HUDEP-2 (cell line): ENCODE measurements around the gene DBX1.
A peak's percentile ranks its signal among the peaks of the same experiment; 100 is the strongest.
"Not testable (repeated sequence)": the region's sequence is repeated elsewhere in the genome, so short reads cannot be mapped to it uniquely, and the experiment has no call there.

Experiments
- DNase-seq, 76 experiments: peaks; one replicate each; lab custom pipeline; 2025; ENCODE audit not compliant: unreplicated experiment in 76 of 76; lab: John Stamatoyannopoulos, UW

DBX1 gene

GRCh38 chr11:20160425-20161229, at the start of gene DBX1:
TSS of gene DBX1 (minus strand) at chr11:20160475. CDS start at chr11:20160324, 151 bp downstream.
- DNase-seq = no peak

DNA sequence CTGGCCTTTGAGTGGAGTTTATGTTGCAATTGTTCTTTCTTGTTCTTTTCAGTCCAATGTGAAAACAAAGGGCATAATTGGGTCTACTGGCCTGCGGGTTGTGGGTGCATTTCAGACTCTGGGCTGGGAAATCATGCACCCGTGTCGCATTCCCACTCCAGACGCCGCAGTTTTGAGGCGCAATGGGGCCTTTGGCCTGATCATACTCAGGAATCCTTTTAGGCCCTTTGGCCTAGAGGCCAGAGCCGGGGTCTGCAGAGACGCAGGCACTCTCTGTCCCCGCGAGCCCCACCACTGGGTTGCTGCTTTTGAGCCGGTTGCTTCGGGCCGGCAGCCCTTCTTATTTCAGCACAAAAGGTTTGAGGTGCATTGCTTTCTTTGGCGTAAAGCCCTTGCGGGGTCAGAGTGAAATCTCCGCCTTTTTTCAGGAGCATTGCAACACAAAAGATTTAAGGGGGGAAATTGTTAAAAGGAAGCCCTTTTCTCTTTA, 48.4 kb upstream of the DBX1 start:
- DNase-seq = no peak

DNA sequence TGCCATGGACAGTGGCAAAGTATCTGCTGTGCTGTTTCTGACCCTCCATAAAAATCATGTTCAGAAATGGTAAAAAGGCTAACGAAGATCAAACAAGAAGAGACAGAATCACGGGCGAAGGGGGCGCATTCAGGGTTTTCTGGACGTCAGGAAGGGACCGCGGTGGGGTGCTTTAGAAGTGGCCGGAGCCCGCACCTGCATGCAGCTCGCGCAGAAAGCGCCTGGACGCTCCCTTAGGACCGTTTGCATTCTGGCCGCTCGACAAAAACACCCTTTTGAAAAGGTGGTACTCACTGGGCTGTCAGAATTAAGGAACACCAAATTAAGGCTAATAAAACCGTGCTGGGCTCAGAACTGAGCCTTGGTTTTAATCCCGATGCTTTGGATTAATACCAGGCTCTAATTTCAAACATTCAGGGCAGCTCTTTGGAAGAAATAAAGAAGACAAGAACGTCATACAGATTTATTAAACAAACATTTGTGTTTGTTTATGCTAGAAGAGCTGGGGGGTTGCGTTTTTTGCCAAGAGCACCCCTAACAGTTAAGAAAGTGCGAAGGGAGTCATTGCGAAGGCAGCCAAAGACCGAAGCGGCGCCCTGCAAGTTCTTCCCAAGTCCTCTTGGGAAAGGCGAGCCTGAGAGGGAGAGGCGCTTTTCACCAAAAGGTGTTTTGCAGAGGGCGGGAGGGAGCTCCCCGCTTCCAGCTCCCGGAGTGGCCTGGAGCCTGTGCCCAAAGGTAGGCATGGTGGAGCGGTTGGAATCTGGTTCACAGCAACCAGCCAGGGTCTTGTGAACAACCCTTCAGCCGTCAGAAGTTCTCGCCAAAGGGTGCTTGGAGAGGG, 47.7 kb upstream of the DBX1 start:
- DNase-seq = no peak

DNA sequence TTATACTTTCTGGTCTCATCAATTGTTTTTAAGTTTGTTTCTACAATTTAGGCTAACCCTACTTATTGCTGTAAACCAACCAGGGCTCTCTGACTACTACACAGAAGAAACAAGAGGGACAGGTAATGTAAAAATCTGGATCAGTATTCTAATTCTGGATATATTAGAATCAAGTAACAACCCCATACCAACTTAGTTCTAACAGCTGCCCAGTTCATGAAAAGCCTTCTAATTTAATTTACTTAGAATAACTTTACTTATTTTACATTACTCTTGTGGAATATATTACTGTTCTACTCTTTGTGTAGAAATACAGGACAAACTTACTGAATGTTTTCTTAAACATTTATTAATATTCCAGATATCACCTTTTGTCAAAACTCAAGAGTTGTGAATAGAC, 45.5 kb upstream of the DBX1 start:
- DNase-seq = no peak

DNA sequence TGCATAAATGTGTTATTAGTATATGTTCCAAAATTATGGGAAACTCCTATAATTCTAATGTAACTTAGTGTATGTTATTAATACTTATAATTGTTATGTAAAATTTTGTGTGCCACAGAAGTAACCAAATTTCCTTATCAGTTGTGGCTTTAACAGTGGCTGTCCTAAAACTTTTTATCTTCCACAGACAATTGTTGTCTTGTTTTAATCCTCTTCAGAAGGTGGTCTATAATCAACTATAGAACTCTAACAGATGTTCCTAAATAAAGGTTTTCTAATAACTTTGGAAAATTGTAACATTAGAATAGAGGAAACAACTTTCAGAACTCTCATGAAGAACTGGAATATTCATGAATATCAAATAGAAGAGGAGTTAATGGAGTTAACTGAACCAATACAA, 44.4 kb upstream of the DBX1 start:
- DNase-seq = peak in 5 of 76 experiments; percentile 11 to 61 (median 22)

DNA sequence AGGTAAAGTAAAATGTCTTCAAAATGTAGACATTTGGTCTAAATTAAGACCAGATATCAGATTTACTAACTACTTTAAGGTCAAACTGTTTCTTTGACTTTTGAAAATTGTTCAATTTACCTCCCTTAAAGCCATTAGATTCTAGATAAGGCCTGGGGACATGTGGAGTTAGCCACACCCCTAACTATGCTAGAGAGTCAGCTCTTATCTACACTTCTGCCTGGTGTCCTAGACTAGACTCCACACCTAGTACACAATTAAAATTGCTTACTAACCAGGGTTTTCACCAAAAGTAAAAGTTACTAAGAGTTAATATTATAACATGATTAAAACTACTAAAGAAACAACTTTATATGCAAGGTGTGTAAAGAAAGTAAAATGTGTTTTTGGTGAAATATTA, 43.6 kb upstream of the DBX1 start:
- DNase-seq = peak in 46 of 76 experiments; percentile 2 to 80 (median 40)

DNA sequence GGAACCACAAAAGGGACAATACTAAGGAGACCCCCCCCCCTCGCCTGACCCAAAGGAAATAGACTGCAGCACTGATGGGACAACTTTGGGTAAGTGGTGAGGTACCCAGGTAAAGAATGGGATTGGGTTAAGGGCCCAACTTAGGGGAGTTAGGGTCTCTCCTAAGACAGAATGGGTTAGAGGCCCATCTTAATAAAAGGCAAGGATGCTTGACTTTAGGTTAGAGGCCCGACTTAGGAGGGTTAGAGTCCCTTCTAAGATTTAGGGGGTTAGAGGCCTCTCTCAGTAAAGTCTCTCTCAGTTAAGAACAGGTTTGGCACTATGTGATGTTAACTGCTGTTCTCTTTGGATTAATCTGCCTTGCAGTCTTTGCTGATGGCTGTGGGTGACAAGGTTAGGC, 41.0 kb upstream of the DBX1 start:
- DNase-seq = no peak

- not testable (repeated sequence) for DNase-seq
Measured at GRCh38 chr11:20200331-20200955, 40.2 kb upstream of the DBX1 start.

- DNase-seq = no peak
Measured at GRCh38 chr11:20197881-20198280, 37.6 kb upstream of the DBX1 start.

DNA sequence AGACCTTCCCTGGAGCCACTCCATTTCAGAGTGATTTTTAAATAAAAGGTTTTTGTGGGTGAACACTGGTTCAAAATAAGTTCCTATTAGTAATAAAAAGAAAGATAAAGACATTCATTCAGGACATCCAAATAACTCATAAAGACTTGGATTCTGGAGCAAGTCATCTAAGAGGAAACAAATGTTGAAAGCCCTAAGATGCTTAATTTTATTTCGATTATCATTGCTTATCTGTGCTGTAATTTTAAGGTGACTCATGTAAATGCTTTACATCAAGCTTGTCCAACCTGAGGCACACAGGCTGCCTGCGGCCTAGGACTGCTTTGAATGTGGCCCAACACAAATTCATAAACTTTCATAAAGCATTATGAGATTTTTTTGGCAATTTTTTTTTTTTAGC, 34.2 kb upstream of the DBX1 start:
- no peak for DNase-seq

GRCh38 chr11:20193307-20193706, 33.0 kb upstream of the DBX1 start:
- DNase-seq = no peak

GRCh38 chr11:20192641-20193040, 32.4 kb upstream of the DBX1 start:
- DNase-seq = no peak

GRCh38 chr11:20192151-20192550, 31.9 kb upstream of the DBX1 start:
- no peak for DNase-seq

DNA sequence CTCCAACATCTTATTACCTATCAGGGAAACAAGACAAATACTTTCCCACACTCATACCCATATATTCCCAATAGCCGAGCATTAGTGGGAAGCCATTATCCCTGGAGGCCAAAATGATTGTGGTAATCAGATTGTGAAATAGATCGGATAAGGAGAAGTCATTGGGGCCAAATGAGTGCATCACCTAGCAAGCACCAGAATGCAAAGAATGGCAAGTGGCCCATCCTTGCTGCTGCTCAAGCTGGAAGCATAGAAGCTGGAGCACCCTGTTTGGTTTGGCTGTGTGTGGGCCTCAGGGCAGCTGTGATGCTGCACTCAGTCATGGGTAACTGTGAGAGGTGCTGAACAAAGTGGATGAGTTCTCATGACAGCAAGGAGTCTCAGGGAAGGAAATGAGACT, 18.7 kb upstream of the DBX1 start:
- no peak for DNase-seq

DNA sequence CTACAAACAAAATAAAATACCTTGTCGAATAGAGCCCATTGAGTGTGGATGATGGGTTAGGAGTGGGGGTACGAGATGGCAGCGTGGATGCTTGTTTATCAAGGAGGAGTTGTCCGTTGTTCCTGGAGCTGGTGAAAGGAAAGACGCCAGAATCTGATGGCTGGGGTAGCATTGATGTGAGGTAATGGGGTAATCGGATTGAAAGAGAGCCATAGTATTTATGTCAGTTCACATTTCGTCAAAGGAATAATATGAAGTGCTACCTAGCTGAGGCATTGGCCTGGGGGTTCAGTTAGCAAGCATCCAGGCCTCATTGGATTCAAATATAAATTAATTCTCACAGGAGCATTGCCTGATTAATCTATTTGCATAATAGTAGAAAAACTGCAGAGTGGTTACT, 16.9 kb upstream of the DBX1 start:
- DNase-seq = no peak

GRCh38 chr11:20172721-20173447, 12.6 kb upstream of the DBX1 start:
- no peak for DNase-seq

GRCh38 chr11:20163783-20164481, 3.7 kb upstream of the DBX1 start:
- no peak for DNase-seq

GRCh38 chr11:20162824-20163782, 2.8 kb upstream of the DBX1 start:
- DNase-seq = no peak
